ENCODE measurements around the gene TMEM35B. TPM values are rescaled to one million over a fixed set of nuclear protein-coding genes. Genes with fewer than 3 reads are reported as not detected.

TMEM35B gene
- total and polyA plus RNA-seq, 9 of the 15 experiments (the other 6 are each of a cell fraction or from before 2014, with no cell fraction given): 11.4 to 142 (median 21.4) TPM

DNA sequence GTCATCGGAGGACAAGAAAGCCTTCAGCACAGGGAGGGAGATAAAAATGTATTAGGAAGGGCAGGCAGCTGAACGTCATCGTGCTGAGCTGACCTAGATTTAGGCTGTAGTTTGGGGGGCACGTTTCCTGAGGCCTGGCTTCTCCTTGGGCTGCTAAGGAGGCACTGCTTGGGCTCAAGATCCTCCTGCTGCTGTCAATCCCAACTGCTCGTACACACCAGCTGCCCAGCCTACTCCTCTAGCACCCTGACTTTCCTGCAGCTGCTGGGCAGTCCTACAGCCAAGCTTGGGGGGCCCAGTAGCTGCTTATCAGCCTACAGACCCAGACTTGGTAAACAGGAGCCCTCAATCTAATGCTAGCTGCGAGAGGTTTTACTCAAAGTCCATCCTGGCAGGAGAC is 6.2 kb downstream of the TMEM35B start:
- in situ Hi-C loops (cut with MboI) (no loop called here), intact Hi-C loops (cut with micrococcal nuclease) (no loop called here)
- H3K27ac ChIP-seq (ENCODE audit: extremely low read depth, low read depth, low read length): no peak overlapping the region
- FAIRE-seq: no peak
- TF ChIP-seq, protein P1, sequence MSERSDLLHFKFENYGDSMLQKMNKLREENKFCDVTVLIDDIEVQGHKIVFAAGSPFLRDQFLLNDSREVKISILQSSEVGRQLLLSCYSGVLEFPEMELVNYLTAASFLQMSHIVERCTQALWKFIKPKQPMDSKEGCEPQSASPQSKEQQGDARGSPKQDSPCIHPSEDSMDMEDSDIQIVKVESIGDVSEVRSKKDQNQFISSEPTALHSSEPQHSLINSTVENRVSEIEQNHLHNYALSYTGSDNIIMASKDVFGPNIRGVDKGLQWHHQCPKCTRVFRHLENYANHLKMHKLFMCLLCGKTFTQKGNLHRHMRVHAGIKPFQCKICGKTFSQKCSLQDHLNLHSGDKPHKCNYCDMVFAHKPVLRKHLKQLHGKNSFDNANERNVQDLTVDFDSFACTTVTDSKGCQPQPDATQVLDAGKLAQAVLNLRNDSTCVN (CRISPR knock-in tag; IDR thresholded peaks at IDR 0.05): no peak
- TF ChIP-seq SLC30A9 (CRISPR knock-in tag; IDR thresholded peaks at IDR 0.05) (no peak), CBX3 (IDR thresholded peaks at IDR 0.05; ENCODE audit: borderline replicate concordance in 1 of 2, low read length in 2 of 2) (no peak), KLF16 (IDR thresholded peaks at IDR 0.05) (no peak), CSDE1 (IDR thresholded peaks at IDR 0.05) (no peak), ZNF830 (CRISPR knock-in tag; IDR thresholded peaks at IDR 0.05) (no peak), ZFPM2 (CRISPR knock-in tag; IDR thresholded peaks at IDR 0.05) (no peak), NFIC (IDR thresholded peaks at IDR 0.05) (no peak), MCM7 (IDR thresholded peaks at IDR 0.05) (no peak), NUFIP1 (IDR thresholded peaks at IDR 0.05; ENCODE audit: partially characterized antibody) (no peak), TBP (optimal IDR thresholded peaks at IDR 0.05; ENCODE audit: low read depth, low read length) (no peak), MED1 (CRISPR knock-in tag; IDR thresholded peaks at IDR 0.05; ENCODE audit: borderline replicate concordance) (no peak)
- 21% methylated on average over 6 of the region's 6 CpGs for WGBS (ENCODE audit: insufficient coverage, low coverage, missing lambda C conversion rate)
- CTCF ChIA-PET (ENCODE audit: low intra/inter-chr PET ratio): no interaction called here
- H3K79me2 ChIP-seq (ENCODE audit: control insufficient read depth, insufficient read depth, low read length): peaks cover 4% of the 10 kb centered on the region; the same call in 1 of the 3 replicates
- BruUV-seq (replicated peaks): no TSS peak
- no peak overlapping the region for H2AFZ ChIP-seq (ENCODE audit: low read depth, low read length)
- no peak for DNase-seq (ENCODE audit: extremely low read depth in 1 of 4, low spot score in 3 of 4)
- peak overlapping the region in 1 of 2 experiments; percentile 63; a peak in 2 of 4 replicates for H3K9ac ChIP-seq (ENCODE audit: insufficient read depth in 1 of 2, low read depth in 2 of 2, low read length in 2 of 2)
- H3K4me1 ChIP-seq (replicated peaks in 1 of 2; ENCODE audit: control insufficient read depth in 2 of 2, insufficient read depth in 2 of 2, low read length in 2 of 2): peaks cover 0 to 8% of the 10 kb centered on the region in 2 experiments
- no peaks in the 10 kb centered on the region for H4K20me1 ChIP-seq (replicated peaks; ENCODE audit: control insufficient read depth, insufficient read depth, low read length)
- H3K4me3 ChIP-seq: no peak overlapping the region
- no peaks in the 10 kb centered on the region for H3K27me3 ChIP-seq (ENCODE audit: control insufficient read depth in 2 of 2, insufficient read depth in 2 of 2, low read length in 2 of 2)
- POLR2A ChIA-PET: interaction anchor here (0.5 to 1.7 kb wide), 3 partner anchors 10 to 582 kb away, joined by 4 to 6 read pairs (median 5); no protein-coding TSS in a partner anchor
- peak; percentile 13 for ATAC-seq
- H3K9me3 ChIP-seq (replicated peaks; ENCODE audit: control insufficient read depth, insufficient read depth, low read depth, low read length): no peaks in the 10 kb centered on the region
- peaks cover 9% of the 10 kb centered on the region; the same call in 1 of the 3 replicates for H3K36me3 ChIP-seq (ENCODE audit: control insufficient read depth, insufficient read depth, low read length)
- H3K9me1 ChIP-seq (ENCODE audit: control insufficient read depth, insufficient read depth, low read length): peaks cover 3% of the 10 kb centered on the region
- H3K4me2 ChIP-seq (ENCODE audit: insufficient read depth, low read length): no peak overlapping the region
